NCI-H226 (cell line): ENCODE measurements around the gene ETS1.

Experiments
- DNase-seq: peaks from one replicate; pipeline ENCODE4 v3.0.0-alpha.2; 2015

Gene ETS1

GRCh38 chr11:128477278-128477677 lies 110.1 kb downstream of the ETS1 start:
- no peak for DNase-seq

- peak; percentile 87 for DNase-seq
These were observed 110.6 kb downstream of the ETS1 start for GRCh38 chr11:128476729-128477128.

- DNase-seq: no peak
These were observed 111.3 kb downstream of the ETS1 start for GRCh38 chr11:128476049-128476448.

- DNase-seq: no peak
These were observed 113.1 kb downstream of the ETS1 start for GRCh38 chr11:128474036-128474874.

- no peak for DNase-seq
These were observed 113.7 kb downstream of the ETS1 start for GRCh38 chr11:128473636-128474035.

GRCh38 chr11:128472128-128473089 lies 114.9 kb downstream of the ETS1 start:
- DNase-seq: peak; percentile 56

GRCh38 chr11:128471138-128471661 lies 116.2 kb downstream of the ETS1 start:
- no peak for DNase-seq

- DNase-seq: no peak
These were observed 117.3 kb downstream of the ETS1 start for GRCh38 chr11:128470081-128470480.

GRCh38 chr11:128469220-128469619 lies 118.1 kb downstream of the ETS1 start:
- no peak for DNase-seq

- DNase-seq: no peak
These were observed 119.2 kb downstream of the ETS1 start for GRCh38 chr11:128468111-128468510.

- DNase-seq: peak; percentile 83
These were observed 119.7 kb downstream of the ETS1 start for GRCh38 chr11:128467610-128468041.

- no peak for DNase-seq
These were observed 120.3 kb downstream of the ETS1 start for GRCh38 chr11:128467041-128467440.

GRCh38 chr11:128465946-128466705 lies 121.2 kb downstream of the ETS1 start:
- DNase-seq: no peak

GRCh38 chr11:128465531-128465930 lies 121.8 kb downstream of the ETS1 start:
- no peak for DNase-seq

- no peak for DNase-seq
These were observed 122.4 kb downstream of the ETS1 start for GRCh38 chr11:128464878-128465450.

GRCh38 chr11:128463979-128464378 lies 123.4 kb downstream of the ETS1 start:
- no peak for DNase-seq

- peak; percentile 99 for DNase-seq
These were observed 124.0 kb downstream of the ETS1 start for GRCh38 chr11:128463371-128463829.

GRCh38 chr11:128462922-128463321 lies 124.4 kb downstream of the ETS1 start:
- no peak for DNase-seq

- no peak for DNase-seq
These were observed 125.2 kb downstream of the ETS1 start for GRCh38 chr11:128462189-128462588.

- DNase-seq: peak; percentile 86
These were observed 129.0 kb downstream of the ETS1 start for GRCh38 chr11:128458321-128458720.

GRCh38 chr11:128457874-128458273 lies 129.5 kb downstream of the ETS1 start:
- no peak for DNase-seq
